Neutrophil (primary cell): ENCODE data around the gene AKAP10.

Experiments
- H3K27ac ChIP-seq: fragments of 200-600 bp; sonication (generic); 2 replicates; pipeline ENCODE4 v1.5.1; 2016; ENCODE audit warnings: mild to moderate bottlenecking, moderate library complexity
- H3K27me3 ChIP-seq: fragments of 200-600 bp; sonication (generic); 2 replicates; pipeline ENCODE4 v1.6.0; 2016; ENCODE audit warnings: mild to moderate bottlenecking
- H3K36me3 ChIP-seq: fragments of 200-600 bp; sonication (generic); 2 replicates; pipeline ENCODE4 v1.5.1; 2017
- H3K4me1 ChIP-seq, 2 experiments: fragments of 200-600 bp in 1 of 2; sonication (generic) in 1 of 2; 1 replicate in 1 of 2; 2 replicates in 1 of 2; pipeline versions ENCODE4 v1.5.1 to v1.6.1; 2013 to 2016; ENCODE audit warnings: low read depth in 1 of 2, low read length in 1 of 2, mild to moderate bottlenecking in 1 of 2, moderate library complexity in 1 of 2; ENCODE audit not compliant: control insufficient read depth in 1 of 2, insufficient read depth in 1 of 2
- H3K4me3 ChIP-seq, 2 experiments: fragments of 200-600 bp in 1 of 2; sonication (generic) in 1 of 2; 1 replicate in 1 of 2; 2 replicates in 1 of 2; pipeline ENCODE4 v1.5.1; 2013 to 2016; ENCODE audit warnings: low read depth in 1 of 2, low read length in 1 of 2, mild to moderate bottlenecking in 1 of 2, moderate library complexity in 1 of 2
- H3K9me3 ChIP-seq: fragments of 200-600 bp; sonication (generic); 2 replicates; pipeline ENCODE4 v1.5.1; 2016
- CTCF ChIP-seq: fragments of 200-600 bp; sonication (generic); IDR thresholded peaks from 2 replicates; pipeline ENCODE4 v1.5.1; 2016; ENCODE audit warnings: antibody characterized with exemption

AKAP10 gene

GRCh38 chr17:19933221-19933620 lies 44.4 kb downstream of the AKAP10 start:
- peaks cover 97% of the 10 kb centered on the region for H3K36me3 ChIP-seq

GRCh38 chr17:19928299-19928698 lies 49.3 kb downstream of the AKAP10 start:
- no peaks in the 10 kb centered on the region for H3K4me1 ChIP-seq
- H3K4me3 ChIP-seq = no peak overlapping the region
- no peak overlapping the region for H3K27ac ChIP-seq
- H3K9me3 ChIP-seq = no peaks in the 10 kb centered on the region
- no peaks in the 10 kb centered on the region for H3K27me3 ChIP-seq
- TF ChIP-seq CTCF = no peak
- peaks cover 94% of the 10 kb centered on the region for H3K36me3 ChIP-seq

More at GRCh38 chr17:19933221-19933620, 44.4 kb downstream of the AKAP10 start:
- Histone ChIP-seq H3K9me3 (no peaks in the 10 kb centered on the region), H3K27me3 (no peaks in the 10 kb centered on the region), H3K4me1 (no peaks in the 10 kb centered on the region), H3K27ac (no peak overlapping the region), H3K4me3 (no peak overlapping the region)
- no peak for TF ChIP-seq CTCF

- Histone ChIP-seq H3K9me3 (no peaks in the 10 kb centered on the region), H3K4me3 (no peak overlapping the region), H3K27me3 (no peaks in the 10 kb centered on the region), H3K36me3 (peaks cover 98% of the 10 kb centered on the region), H3K27ac (peak overlapping the region; percentile 23), H3K4me1 (no peaks in the 10 kb centered on the region)
- TF ChIP-seq CTCF = no peak
Observed at GRCh38 chr17:19915245-19915978, 62.2 kb downstream of the AKAP10 start.

- Histone ChIP-seq H3K36me3 (peaks cover 98% of the 10 kb centered on the region), H3K9me3 (peaks cover 6% of the 10 kb centered on the region), H3K27ac (no peak overlapping the region), H3K4me3 (no peak overlapping the region), H3K4me1 (no peaks in the 10 kb centered on the region), H3K27me3 (no peaks in the 10 kb centered on the region)
- TF ChIP-seq CTCF = no peak
Observed at GRCh38 chr17:19911033-19911432, 66.6 kb downstream of the AKAP10 start.

GRCh38 chr17:19909139-19909538 lies 68.5 kb downstream of the AKAP10 start:
- H3K4me1 ChIP-seq = no peaks in the 10 kb centered on the region
- H3K27me3 ChIP-seq = no peaks in the 10 kb centered on the region
- H3K36me3 ChIP-seq = peaks cover 100% of the 10 kb centered on the region
- H3K9me3 ChIP-seq = peaks cover 6% of the 10 kb centered on the region
- H3K27ac ChIP-seq = no peak overlapping the region
- TF ChIP-seq CTCF = no peak
- no peak overlapping the region for H3K4me3 ChIP-seq
